ENCODE data around the gene LSM7.

LSM7 gene

DNA sequence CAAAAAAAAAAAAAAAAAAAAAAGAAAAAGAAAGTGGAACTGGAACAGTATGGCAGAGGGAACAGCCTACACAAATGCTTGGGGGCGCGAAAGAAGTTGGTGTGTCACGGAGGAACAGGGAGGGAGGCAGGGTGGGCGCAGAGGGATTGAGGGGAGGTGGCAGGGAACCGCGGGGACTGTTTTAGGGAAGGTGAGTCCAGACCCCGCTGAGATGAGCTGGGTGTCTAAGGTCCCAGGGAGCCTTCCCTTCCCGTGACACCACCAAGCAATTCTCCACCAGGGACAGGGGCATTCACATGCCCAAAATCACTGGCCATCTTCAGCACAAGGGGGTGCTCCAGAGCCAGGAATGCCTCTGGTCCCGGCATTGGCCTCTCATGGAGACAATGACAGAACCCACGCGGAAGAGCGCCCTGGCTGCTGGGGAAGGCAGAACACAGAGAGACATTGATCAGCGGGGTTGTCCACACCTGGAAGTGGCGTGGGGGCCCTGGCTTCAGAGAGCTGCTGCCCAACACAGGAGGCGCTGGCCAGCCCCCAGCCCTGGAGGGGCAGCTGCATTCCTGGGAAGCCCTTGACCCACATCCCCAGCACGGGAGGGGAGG, 53.4 kb downstream of the LSM7 start:
- peak; percentile 58 for DNase-seq

DNA sequence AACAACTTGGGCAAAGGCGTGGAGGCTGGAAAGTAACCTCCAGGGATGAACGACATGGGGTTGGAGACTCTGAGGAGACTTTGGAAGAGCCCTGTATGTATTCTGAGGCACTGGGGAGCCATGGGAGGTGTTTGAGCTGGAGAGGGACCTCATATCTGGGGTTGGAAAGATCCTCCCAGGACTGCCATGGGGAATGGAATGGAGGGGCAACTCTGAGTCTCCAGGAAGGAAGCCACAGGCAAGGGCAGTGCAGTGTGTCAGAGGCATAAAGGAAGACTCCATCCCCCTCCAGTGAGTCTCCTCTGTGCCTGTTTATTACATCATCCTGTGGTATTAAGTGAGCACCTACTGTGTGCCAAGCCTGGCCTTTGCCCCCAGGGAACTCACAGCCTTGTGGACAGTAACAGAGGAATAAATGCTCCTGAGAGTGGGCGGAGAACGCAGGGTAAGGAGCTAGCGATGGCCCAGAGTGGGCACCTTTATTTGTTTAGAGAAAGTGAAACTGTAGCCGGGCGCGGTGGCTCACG, 54.1 kb downstream of the LSM7 start:
- DNase-seq, result no peak

DNA sequence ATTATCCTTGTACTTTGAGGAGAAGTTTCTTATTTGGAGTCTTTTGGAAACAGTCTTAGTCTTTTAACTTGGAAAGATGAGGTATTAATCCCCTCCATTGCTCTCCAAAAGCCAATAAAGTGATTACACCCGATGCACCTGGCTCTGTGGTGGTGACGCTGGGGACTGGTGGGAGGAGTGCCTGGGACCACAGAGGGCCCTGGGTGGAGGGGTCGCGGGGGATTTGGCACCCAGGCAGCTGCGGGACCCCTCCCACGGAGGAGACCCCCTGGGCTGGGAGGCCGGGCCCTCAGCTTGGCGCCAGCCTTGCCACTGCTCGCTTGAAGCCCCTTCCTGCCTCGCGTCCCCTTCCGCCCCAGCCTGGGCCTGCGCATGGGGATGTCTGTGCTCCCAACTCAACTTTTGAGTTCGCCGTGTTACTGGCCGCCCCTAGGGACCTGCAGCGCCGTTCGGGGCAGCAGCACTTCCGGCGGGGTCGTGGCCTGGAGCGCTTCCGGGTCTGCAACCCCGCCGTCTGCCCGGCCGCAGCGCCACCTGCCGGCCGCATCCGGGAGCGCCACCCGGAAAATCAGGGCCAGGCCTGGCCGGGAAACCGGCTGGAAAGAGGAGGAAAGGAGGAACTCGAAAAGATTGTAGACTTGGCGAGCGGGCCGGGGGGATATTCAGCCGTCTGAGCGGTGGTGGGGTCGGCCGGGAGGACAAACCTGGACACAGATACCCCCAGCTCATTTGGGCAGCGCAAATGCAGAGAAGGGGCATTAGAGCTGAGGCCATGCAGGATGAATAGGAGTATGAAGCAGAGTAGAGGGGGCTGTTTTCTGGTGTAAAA, 54.8 kb downstream of the LSM7 start:
- peak; percentile 82 for DNase-seq

Measured in activated T-cell treated with anti-CD3 and anti-CD28 coated beads, Interleukin-2, amount 50 U/mL, for 1 hour (primary cell).